Measurements from ENCODE around the gene RERE.
"Not testable (repeated sequence)": the region's sequence is repeated elsewhere in the genome, so short reads cannot be mapped to it uniquely, and the experiment has no call there.

The RERE gene

DNA sequence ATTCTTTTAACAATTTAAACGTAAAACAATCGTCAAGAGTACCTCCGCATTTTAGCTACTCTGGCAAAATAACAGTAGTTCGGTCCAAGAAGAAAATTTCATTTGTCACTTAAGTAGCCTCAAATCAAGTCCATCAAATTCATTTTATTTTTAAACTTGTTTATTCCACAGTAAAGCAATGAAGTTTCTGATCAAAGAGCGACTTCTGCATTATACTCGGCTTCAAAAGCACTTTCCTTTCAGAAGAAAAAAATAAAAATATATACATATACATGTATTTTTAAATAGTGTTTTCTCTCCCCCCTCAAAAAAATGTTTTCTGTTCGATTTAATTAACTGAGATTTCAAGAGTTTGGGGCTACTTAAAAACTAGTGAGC is 115.0 kb downstream of the RERE start:
- intact Hi-C loops (cut with DNase I) = loop anchor here (5.0 to 10.0 kb wide), 3 partner anchors 70 to 238 kb away; partner anchors contain the start of gene RERE
- DNase-seq = no peak

DNA sequence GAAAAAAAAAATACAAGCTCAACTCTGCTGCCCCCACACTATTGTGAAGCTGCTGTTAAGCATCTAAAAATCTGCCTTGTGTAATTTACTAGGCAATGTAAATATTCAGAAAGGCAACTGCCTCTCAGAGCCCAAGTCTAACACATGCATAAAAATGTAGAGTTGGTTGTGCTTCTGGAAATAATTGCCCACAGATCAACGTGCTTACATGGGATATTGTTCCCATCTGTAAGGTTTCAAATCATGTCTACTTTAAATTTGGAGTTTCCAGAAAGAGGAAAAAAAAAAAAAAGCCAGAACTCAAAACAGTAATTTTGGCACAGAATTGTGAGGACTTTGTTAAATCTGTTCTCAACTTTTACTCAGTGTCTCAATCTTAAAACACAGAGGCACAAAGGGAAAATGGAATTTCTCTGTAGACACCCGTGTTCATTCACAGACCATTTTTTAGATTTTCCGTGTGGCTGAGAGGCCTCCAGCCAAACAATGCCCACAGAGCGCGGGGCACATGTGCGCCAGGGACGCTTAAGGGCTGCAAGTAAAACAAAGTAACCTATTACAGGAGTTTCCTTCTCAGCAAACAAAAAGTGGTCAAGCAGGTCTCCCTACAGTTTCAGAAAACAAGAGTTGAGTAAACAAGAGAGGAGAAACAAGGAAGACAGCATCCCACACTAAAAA is 115.5 kb downstream of the RERE start:
- intact Hi-C loops (cut with DNase I) = loop anchor here (2.0 to 10.0 kb wide), 4 partner anchors 21 to 237 kb away; partner anchors contain the start of gene RERE
- DNase-seq = peak in 1 of 10 donors; percentile 32

DNA sequence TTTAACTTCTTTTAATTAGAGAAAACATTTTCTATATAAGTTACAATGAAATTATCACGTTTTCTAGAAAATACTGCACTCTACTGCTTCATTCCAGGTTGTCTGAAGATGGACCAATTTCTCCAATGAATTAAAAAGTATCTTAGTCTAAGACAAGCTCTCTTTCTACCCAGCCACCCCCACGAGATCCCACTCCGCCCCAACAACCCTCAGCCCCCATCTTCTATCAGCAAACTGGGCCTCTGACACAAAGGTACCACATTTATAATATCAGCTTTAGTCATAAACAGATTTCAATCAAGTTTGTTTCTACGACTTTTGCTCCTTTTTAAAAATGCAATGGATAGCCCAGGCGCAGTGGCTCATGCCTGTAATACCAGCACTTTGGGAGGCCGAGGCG is 117.8 kb downstream of the RERE start:
- intact Hi-C loops (cut with DNase I) = loop anchor here (2.0 to 10.0 kb wide), 4 partner anchors 19 to 235 kb away; partner anchors contain the start of gene RERE
- DNase-seq = no peak

DNA sequence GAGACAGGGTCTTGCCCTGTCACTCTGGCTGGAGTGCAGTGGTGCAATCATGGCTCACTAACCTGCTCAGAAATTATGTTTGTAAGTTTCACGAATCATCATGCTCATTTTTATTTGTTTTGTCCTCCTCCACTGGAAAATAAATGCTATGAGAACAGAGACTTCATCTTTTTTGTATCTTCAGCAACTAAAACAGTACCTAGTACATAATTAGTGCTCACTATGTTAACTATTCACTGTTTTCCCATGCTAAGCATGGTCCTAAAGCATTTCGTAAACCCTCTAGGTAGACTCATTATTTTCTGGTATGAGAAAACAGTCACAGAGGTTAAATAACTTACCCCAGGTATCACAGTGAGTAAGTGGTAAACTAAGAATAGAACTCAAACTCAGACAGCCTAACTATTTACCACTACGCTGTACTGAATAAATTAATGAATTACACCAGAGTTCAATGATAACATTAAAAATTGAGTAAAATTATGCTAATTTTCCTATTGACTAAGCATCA is 118.4 kb downstream of the RERE start:
- intact Hi-C loops (cut with DNase I) = no loop called here
- no peak for DNase-seq

DNA sequence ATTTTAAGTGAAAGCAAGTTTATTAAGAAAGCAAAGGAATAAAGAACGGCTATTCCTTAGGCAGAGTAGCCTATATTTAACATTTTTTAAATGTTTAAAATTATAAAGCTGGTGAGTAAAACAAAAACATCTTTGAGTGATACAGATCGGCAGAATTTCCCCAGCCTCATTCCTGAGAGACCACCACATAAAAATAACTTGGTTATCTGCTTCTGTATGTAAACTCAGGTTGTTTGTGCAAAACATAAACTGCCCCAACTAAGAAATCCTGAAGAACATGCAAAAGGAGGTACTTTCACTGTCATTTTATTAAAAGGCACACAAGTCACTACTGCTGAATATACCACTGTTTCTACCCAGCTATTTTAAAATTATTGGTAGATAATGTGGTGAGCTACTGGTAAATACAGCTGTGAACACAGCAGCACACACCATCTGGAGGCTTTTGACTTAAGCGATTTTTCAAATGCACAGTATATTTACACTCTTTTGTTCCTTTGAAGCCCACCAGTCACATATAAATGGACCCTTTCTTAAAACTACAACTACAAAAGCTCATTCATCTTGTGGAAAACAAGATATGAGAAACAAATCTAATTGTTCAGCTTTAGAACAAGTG is 119.3 kb downstream of the RERE start:
- intact Hi-C loops (cut with DNase I) = no loop called here
- no peak for DNase-seq

DNA sequence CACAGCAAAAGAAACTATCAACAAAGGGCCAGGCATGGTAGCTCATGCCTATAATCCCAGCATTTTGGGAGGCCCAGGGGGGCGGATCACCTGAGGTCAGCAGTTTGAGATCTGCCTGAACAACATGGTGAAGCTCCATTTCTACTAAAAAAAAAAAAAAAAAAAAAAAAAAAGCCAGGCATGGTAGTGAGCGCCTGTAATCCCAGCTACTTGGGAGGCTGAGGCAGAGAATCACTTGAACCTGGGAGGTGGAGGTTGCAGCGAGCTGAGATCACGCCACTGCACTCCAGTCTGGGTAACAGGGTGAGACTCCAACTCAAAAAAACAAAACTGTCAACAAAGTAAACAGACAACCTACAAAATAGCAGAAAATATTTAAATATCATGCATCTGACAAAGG is 122.0 kb downstream of the RERE start:
- intact Hi-C loops (cut with DNase I); DNase-seq: not testable (repeated sequence)

DNA sequence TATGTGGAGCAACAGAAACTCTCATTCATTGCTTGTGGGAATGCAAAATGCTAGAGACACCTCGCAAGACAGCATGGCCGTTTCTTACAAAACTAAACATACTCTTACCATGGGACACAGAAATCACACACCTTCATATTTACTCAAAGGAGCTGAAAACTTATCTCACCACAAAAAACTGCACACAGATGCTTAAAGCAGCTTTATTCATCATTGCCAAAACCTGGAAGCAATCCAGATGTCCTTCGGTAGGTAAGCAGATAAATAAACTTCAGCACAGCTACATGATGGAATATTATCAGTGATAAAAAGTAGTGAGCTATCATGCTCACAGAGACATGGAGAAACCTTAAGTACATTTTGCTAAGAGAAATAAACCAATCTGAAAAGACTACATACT is 124.3 kb downstream of the RERE start:
- intact Hi-C loops (cut with DNase I) = no loop called here
- DNase-seq = no peak

DNA sequence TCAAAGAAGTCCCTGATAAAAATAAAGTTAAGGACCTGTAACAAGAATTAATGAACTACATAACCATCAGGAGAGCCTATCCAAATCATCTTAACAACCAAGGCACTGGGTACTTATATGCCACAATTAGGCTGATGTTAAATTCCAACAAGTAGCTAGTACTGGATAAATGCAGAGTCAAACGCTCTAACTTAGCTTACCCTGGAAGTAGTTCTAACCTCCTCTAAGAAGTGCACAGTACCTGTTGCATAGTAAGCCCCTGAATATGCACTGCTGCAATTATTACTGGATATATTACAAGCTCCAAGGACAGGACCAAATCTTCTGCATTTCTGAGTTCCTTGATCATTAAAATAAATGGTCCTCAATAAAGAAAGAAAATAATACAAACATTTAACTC is 125.8 kb downstream of the RERE start:
- no peak for DNase-seq
- intact Hi-C loops (cut with DNase I) = no loop called here

DNA sequence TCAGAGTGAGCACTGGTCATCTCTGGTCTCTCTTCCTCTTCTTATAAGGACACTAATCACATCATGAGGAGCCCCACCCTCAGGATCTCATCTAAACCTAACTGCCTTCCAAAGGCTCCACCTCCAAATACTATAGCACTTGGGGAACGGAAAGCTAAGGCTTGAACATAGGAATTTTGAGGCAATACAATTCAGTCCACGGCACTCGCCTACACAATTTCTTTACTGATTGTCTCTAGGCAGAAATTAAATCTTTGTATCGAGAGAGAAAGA is 127.3 kb downstream of the RERE start:
- intact Hi-C loops (cut with DNase I) = no loop called here
- DNase-seq = no peak

DNA sequence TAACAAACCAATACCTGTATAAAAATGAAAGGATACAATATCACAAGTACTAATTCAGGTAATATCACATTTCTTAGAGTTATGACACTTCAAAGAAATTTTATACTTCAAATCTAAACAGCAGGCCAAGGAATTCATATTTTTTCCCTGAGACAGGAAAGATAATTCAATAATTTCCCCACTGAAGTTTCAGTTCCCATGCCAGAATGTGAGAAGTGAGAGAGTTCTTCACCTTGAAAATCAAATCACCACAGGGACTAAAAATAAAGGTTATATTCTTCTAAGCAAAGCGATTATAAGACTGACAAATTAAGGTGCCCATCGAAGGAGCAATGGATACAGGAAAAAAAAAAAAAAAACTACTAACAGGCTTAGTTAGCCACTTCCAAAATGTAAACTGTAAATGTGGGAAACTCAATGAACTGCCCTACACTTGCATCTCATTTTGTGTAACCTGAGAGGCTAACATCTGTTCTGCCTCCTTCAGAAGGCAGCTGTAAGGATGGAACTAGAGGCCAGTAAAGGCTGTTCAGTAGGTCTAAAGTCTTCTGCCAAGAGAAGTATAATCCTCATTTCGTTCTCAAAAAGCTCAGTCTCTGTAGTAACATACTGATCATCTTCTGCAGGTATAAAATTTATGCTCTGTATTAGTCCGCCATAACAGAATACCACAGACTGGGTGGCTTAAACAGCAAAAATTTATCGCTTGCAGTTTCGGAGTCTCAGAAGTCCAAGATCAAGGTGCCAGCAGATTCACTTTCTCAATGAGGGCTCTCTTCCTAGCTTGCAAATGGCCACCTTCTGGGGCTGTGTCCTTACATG is 127.8 kb downstream of the RERE start:
- no peak for DNase-seq
- intact Hi-C loops (cut with DNase I) = no loop called here

DNA sequence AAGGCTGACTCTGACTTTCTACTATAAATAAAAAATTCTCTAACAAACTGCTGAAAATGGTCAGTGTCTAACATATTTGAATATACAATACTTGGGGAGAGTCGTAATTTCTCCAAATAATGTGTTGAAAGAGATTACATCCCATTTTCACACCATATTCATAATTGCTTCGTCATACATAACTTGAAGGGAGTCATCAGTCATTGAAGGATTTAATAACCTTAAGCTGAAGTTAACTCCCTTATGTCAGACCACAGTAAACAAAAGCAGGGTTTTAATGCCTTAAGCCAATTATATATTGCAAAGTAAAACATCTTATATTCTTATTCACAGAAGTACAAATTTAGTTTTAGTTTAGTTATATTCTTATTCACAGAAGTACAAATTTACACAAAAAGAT is 129.9 kb downstream of the RERE start:
- intact Hi-C loops (cut with DNase I) = no loop called here
- DNase-seq = no peak

DNA sequence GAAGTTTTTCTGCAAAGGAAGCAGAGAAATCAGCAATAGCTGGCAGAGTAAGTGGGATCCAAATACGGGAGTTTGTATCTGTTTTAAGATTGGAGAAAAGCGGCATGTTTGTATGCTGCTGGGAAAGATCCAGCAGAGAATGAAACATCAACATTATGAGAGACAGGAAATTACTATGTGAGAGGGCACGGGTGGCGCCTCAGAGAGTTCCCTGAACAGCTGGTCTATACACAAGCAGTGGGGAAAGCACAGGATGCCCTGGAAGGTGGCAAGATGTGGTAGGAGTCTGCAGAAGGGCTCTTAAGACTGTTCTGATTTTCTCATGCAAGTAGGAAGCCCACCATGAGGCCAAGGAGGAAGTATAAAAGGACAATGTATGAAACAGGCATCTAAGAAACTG is 130.4 kb downstream of the RERE start:
- intact Hi-C loops (cut with DNase I) = no loop called here
- peak in 1 of 10 donors; percentile 66 for DNase-seq

DNA sequence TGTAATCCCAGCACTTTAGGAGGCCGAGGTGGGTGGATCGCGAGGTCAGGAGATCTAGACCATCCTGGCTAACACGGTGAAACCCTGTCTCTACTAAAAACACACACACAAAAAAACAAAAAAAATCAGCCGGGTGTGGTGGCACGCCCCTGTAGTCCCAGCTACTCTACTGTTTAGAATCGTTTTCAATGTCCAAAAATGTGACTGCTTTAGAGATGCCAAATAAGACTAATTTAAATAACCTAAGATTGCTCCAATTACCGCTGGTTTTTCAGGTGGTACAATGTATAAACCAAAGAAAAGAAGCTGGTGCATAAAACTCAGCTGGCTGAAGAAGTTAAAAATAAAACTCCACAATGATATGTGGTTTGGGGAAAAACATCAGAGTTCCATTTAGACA is 132.0 kb downstream of the RERE start:
- DNase-seq = no peak
- intact Hi-C loops (cut with DNase I) = no loop called here

DNA sequence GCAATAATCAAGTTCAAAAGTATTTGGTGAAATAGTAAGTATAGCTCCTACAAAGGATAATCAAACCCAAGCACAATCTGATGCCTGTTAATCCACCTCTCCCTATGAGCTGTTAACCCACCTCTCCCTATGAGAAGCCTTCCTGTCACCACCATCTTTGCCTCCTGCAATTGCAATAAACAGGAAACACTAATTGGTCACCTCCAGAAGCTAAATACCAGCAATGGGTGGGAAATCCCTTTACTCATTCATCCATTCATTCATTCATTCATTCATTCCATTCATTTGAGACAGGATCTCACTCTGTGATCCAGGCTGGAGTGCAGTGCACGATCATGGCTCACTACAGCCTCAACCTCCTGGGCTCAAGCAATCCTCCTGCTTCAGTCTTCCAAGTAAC is 132.8 kb downstream of the RERE start:
- no peak for DNase-seq
- intact Hi-C loops (cut with DNase I) = no loop called here

DNA sequence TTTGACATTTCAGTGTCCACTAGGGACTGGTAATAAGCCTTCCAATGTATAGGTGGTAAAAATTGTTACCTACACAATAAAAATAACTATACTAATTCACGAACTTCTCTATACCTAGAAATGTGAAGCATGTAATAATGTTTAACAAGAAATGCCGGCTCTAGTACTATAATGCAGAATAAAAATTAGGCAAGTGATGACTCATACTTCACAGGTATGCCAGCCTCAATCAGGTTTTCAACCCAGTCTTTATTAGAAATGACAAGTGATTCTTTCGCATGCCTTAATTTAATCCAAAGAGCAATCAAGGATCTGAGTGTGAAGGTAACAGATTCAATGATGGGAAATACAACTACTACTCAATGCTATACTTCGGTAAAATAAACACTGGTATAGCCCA is 134.9 kb downstream of the RERE start:
- intact Hi-C loops (cut with DNase I) = no loop called here
- no peak for DNase-seq

DNA sequence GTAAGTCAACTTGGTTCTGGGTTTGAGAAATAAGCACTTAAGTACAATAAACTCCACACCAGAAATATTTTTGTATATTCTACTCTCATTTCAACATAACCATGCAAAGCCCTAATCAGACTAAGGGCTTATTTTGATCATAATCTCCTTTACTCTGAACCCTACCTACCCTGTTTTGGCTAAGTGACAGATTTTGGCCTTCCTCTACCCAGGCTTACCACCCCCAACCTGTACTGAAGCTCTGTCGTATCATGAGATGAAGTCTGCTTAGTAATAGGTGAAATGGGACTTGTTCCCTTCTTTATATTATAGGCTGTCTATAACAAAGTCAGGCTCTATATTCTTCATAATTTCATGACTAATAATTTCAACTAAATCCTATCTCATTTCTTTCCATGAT is 135.5 kb downstream of the RERE start:
- intact Hi-C loops (cut with DNase I) = loop anchor here (2.0 kb wide), 1 partner anchor 19 kb away; no protein-coding TSS in a partner anchor
- DNase-seq = no peak

DNA sequence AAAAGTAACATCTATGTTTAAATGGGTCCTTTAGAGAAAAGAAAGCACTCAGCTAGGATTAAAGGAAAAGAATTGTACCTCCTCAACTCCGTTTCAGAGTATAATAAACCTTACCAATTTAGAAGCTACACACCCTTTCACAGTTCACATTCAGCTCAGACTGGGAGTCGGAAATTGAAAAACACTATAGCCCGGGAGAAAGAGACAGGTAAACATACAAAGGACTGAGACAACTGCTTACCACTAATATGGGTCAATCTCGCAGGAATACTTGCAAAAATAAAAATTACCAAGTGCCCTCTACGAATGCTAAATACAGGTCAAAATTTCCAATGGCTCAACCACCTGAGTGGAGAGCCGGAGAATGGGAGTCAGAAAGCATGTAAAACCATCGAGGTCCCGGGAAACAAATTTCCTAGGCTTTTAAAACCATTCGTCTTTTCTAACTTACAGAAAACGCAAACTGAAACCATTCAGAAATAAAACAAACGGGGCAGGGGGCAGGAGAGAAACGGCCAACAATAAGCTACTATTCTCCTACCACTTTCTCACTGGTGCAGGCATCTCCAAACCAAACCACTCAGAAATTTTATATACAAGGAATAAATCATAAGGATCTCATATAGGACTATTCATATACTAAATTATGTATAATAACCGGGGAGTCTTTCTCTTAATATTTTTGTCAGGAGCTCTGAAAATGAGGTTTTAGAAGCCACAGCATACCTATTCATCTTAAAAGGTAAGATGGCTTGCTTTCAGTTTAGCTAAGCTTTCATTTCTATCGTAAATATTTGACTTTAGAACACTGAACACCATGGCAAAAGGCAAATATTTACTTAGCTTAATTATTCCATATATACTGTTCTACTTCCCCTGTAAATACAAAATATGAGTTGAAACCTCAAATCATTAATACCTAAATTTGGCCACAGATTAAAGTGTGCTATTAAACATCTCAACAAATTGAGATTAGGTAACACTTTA is 136.5 kb downstream of the RERE start:
- intact Hi-C loops (cut with DNase I) = loop anchor here (2.0 kb wide), 1 partner anchor 20 kb away; no protein-coding TSS in a partner anchor
- no peak for DNase-seq

DNA sequence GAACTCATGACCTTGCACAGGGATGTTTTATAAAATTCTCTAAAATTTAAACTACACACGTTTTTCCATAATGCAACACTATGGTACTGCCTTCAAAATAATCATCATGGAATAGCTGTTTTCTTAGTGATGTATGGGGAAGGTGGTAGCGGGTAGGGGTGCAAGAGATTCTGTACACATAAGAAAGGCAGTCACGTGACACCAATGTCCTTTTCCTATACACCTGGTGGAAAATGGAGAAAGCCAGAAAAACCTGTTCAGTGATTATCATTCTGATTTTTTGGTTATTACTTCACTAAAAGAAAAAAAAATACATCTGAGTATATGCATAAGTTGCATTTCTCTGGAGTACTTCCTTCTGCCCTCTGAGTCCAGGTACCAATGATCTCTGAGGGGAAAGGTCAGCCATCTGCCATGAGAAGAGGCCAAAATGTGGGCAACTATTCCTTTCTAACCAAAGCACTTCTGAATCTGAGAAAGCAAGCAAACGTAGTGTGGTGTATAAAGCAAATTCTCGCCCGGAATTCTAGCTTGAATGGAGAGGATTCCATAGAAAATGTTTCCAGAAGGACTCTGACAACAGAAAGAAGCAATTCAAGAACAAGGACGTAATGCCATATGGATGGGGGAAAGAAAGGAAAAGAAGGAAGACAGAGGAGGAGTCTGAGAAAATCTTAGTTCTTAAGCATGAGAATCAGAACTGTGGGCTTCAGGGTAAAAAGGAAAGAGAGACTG is 137.3 kb downstream of the RERE start:
- DNase-seq = no peak
- intact Hi-C loops (cut with DNase I) = loop anchor here (2.0 to 10.0 kb wide), 2 partner anchors 21 to 215 kb away; no protein-coding TSS in a partner anchor

DNA sequence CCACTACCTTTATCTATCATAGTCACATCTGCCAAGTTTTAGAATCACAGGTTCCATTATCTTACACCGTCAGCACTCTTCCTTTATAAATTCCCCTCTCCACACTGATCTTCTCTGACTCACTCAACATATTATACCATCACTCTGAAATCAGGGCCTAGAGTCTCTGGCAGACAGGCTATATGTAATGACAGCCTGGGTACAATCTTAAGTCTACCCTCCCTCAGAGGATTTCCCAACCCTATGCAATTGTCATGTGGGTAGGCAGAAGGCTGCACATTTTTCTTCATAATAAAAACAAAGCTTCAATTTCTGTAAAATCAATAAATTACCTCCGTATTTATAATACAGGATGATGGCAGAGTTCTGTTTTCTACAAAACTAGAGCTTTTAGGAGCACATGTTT is 138.0 kb downstream of the RERE start:
- DNase-seq = no peak
- intact Hi-C loops (cut with DNase I) = loop anchor here (10.0 kb wide), 1 partner anchor 215 kb away; no protein-coding TSS in a partner anchor

Data from posterior cingulate gyrus (tissue), 11 donors.